H9 (cell line): ENCODE measurements around the gene ANK2. TPM values are rescaled to one million over a fixed set of nuclear protein-coding genes. Genes with fewer than 3 reads are reported as not detected.

Experiments used
- DNase-seq: peaks from one replicate; pipeline ENCODE4 v3.0.0-alpha.2; 2017
- H2AFZ ChIP-seq: one replicate; pipeline ENCODE4 v1.6.1; 2013; ENCODE audit warnings: mild to moderate bottlenecking, low read length, control low read depth, moderate library complexity
- H2AK5ac ChIP-seq: 2 replicates; pipeline ENCODE4 v1.6.1; 2013; ENCODE audit warnings: low read length, control low read depth, mixed read lengths; ENCODE audit not compliant: insufficient read length
- H2BK120ac ChIP-seq: one replicate; pipeline ENCODE4 v1.6.1; 2013; ENCODE audit warnings: low read depth, mild to moderate bottlenecking, low read length, control low read depth, inconsistent platforms; ENCODE audit not compliant: poor library complexity, severe bottlenecking
- H2BK12ac ChIP-seq: 2 replicates; pipeline ENCODE4 v1.6.1; 2013; ENCODE audit warnings: low read length, control low read depth, mixed read lengths, low read depth; ENCODE audit not compliant: insufficient read length
- H2BK15ac ChIP-seq: 2 replicates; pipeline ENCODE4 v1.6.1; 2013; ENCODE audit warnings: low read depth, low read length, control low read depth
- H2BK20ac ChIP-seq: one replicate; pipeline ENCODE4 v1.6.1; 2013; ENCODE audit warnings: low read depth, mild to moderate bottlenecking, low read length, control low read depth, inconsistent platforms; ENCODE audit not compliant: poor library complexity, severe bottlenecking
- H2BK5ac ChIP-seq: 2 replicates; pipeline ENCODE4 v1.6.1; 2013; ENCODE audit warnings: low read length, control low read depth, mixed read lengths; ENCODE audit not compliant: insufficient read length
- H3K14ac ChIP-seq: 2 replicates; pipeline ENCODE4 v1.6.1; 2013; ENCODE audit warnings: low read length, control low read depth; ENCODE audit not compliant: insufficient read depth
- H3K18ac ChIP-seq: 2 replicates; pipeline ENCODE4 v1.6.1; 2013; ENCODE audit warnings: low read depth, mild to moderate bottlenecking, mixed read lengths, low read length, control low read depth; ENCODE audit not compliant: insufficient read length
- H3K23ac ChIP-seq: 2 replicates; pipeline ENCODE4 v1.6.1; 2013; ENCODE audit warnings: low read length, control low read depth, mixed read lengths, low read depth; ENCODE audit not compliant: insufficient read length
- H3K23me2 ChIP-seq: 2 replicates; pipeline ENCODE4 v1.6.1; 2013; ENCODE audit warnings: low read depth, mild to moderate bottlenecking, mixed read lengths, low read length, control low read depth; ENCODE audit not compliant: insufficient read length, poor library complexity, severe bottlenecking
- H3K27ac ChIP-seq: 2 replicates; pipeline ENCODE4 v1.5.1; 2013; ENCODE audit warnings: low read length, control low read depth, mixed read lengths, low read depth; ENCODE audit not compliant: insufficient read length
- H3K27me3 ChIP-seq: 2 replicates; pipeline ENCODE4 v1.6.1; 2013; ENCODE audit warnings: low read length, control low read depth, inconsistent platforms; ENCODE audit not compliant: insufficient read depth
- H3K4ac ChIP-seq: 2 replicates; pipeline ENCODE4 v1.6.1; 2013; ENCODE audit warnings: low read depth, mild to moderate bottlenecking, control low read depth, inconsistent platforms, low read length, moderate library complexity
- H3K4me1 ChIP-seq: 2 replicates; pipeline ENCODE4 v1.6.1; 2013; ENCODE audit warnings: low read length, control low read depth, inconsistent platforms; ENCODE audit not compliant: insufficient read depth
- H3K4me2 ChIP-seq: 2 replicates; pipeline ENCODE4 v1.6.1; 2013; ENCODE audit warnings: low read length, control low read depth, mixed read lengths; ENCODE audit not compliant: insufficient read length, insufficient read depth
- H3K56ac ChIP-seq: 2 replicates; pipeline ENCODE4 v1.6.1; 2013; ENCODE audit warnings: low read depth, mild to moderate bottlenecking, mixed read lengths, low read length, control low read depth; ENCODE audit not compliant: insufficient read length
- H3K79me1 ChIP-seq: 2 replicates; pipeline ENCODE4 v1.6.1; 2013; ENCODE audit warnings: low read depth, mild to moderate bottlenecking, moderate library complexity, low read length, control low read depth, inconsistent platforms; ENCODE audit not compliant: insufficient read depth, poor library complexity, severe bottlenecking
- H3K79me2 ChIP-seq: 2 replicates; pipeline ENCODE4 v1.6.1; 2013; ENCODE audit warnings: low read length, control low read depth, inconsistent platforms; ENCODE audit not compliant: insufficient read depth
- H3K9ac ChIP-seq: 2 replicates; pipeline ENCODE4 v1.6.1; 2013; ENCODE audit warnings: low read length, control low read depth, mixed read lengths; ENCODE audit not compliant: insufficient read length; ENCODE audit errors: extremely low read depth
- H3K9me3 ChIP-seq: one replicate; pipeline ENCODE4 v1.6.1; 2013; ENCODE audit warnings: low read depth, low read length, inconsistent platforms; ENCODE audit not compliant: control insufficient read depth
- H3T11ph ChIP-seq: one replicate; pipeline ENCODE4 v1.6.1; 2013; ENCODE audit warnings: mild to moderate bottlenecking, low read length, control low read depth, inconsistent platforms
- H4K20me1 ChIP-seq: one replicate; pipeline ENCODE4 v1.6.1; 2013; ENCODE audit not compliant: control insufficient read depth, insufficient read length, insufficient read depth
- H4K5ac ChIP-seq: 2 replicates; pipeline ENCODE4 v1.6.1; 2013; ENCODE audit warnings: low read depth, mild to moderate bottlenecking, mixed read lengths, low read length, control low read depth; ENCODE audit not compliant: insufficient read length
- H4K8ac ChIP-seq: replicated peaks from 2 replicates; pipeline ENCODE4 v1.6.1; 2013; ENCODE audit warnings: low read length, control low read depth, mixed read lengths, low read depth; ENCODE audit not compliant: insufficient read length
- H4K91ac ChIP-seq: 2 replicates; pipeline ENCODE4 v1.6.1; 2013; ENCODE audit warnings: low read depth, mild to moderate bottlenecking, moderate library complexity, mixed read lengths, low read length, control low read depth; ENCODE audit not compliant: insufficient read length
- H3K27ac Mint-ChIP-seq, 3 experiments: 2 replicates in 2 of 3; 3 replicates in 1 of 3; pipeline ENCODE4 v1.8.0; 2020 to 2021; ENCODE audit warnings: mixed read lengths in 3 of 3, mild to moderate bottlenecking in 1 of 3, moderate library complexity in 1 of 3
- H3K27me3 Mint-ChIP-seq: 2 replicates; pipeline ENCODE4 v1.8.0; 2021; ENCODE audit warnings: low read depth, mild to moderate bottlenecking, moderate library complexity, mixed read lengths
- H3K36me3 Mint-ChIP-seq, 3 experiments: 2 replicates in 2 of 3; 3 replicates in 1 of 3; pipeline ENCODE4 v1.8.0; 2020 to 2021; ENCODE audit warnings: low read depth in 3 of 3, mixed read lengths in 3 of 3; ENCODE audit not compliant: insufficient read depth in 1 of 3
- H3K4me1 Mint-ChIP-seq, 2 experiments: 2 replicates each; pipeline ENCODE4 v1.8.0; 2020; ENCODE audit warnings: mixed read lengths in 2 of 2
- H3K4me3 Mint-ChIP-seq, 2 experiments: 2 replicates in 1 of 2; 3 replicates in 1 of 2; pipeline ENCODE4 v1.8.0; 2020 to 2021; ENCODE audit warnings: mild to moderate bottlenecking in 2 of 2, mixed read lengths in 2 of 2, moderate library complexity in 1 of 2
- H3K9me3 Mint-ChIP-seq, 2 experiments: 2 replicates in 1 of 2; 3 replicates in 1 of 2; pipeline ENCODE4 v1.8.0; 2020; ENCODE audit warnings: mild to moderate bottlenecking in 2 of 2, mixed read lengths in 2 of 2, moderate library complexity in 1 of 2
- WGBS: extraction: QIAGEN DNeasy Blood & Tissue Kit; methylation state at CpG from one replicate; pipeline ENCODE4 v1.1.7; 2013; ENCODE audit warnings: missing lambda C conversion rate, low lambda C conversion rate, mixed read lengths; ENCODE audit not compliant: insufficient read length; ENCODE audit errors: extremely low coverage; 5-methylcytosine and 5-hydroxymethylcytosine counted together
- total RNA-seq: library from RNA; stranded (reverse); gene quantifications from 2 replicates; pipeline ENCODE4 v1.2.1, GENCODE V29; 2021
- TF ChIP-seq, protein P1 (sequence below): fragments of 200-600 bp; sonication (generic); conservative IDR thresholded peaks from 3 replicates; pipeline ENCODE4 v1.8.0; 2021; ENCODE audit warnings: antibody characterized with exemption, mild to moderate bottlenecking

The ANK2 gene
- total RNA-seq, 1 experiment from 2014 or later = 36.8 TPM

DNA sequence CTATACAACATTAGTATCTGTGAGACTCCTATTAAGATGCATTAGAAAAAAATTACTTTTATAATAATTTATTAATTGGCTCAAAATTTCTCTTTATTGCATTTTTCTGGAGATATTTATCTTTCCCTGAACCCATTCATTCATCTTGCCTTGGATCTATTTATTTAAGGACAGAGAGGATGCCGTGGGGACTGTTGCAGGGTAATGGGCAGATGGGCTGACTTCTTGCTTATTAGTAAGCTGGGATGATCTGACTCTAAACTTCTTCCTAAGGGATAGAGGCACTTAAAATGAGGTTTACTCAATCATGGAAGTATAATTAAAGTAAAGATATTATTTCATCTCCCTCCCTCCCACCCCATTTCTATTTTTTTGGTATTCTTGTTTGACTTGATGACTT lies 18.2 kb upstream of the ANK2 start:
- Histone ChIP-seq H2BK120ac (no peak overlapping the region), H4K5ac (no peak overlapping the region), H3K4me2 (no peak overlapping the region), H3K23ac (no peak overlapping the region), H3K18ac (no peak overlapping the region), H2AK5ac (no peak overlapping the region), H3K79me2 (no peaks in the 10 kb centered on the region), H3T11ph (no peak overlapping the region), H2AFZ (no peak overlapping the region), H3K23me2 (no peaks in the 10 kb centered on the region), H3K9ac (no peak overlapping the region), H2BK5ac (no peak overlapping the region), H3K27ac (no peak overlapping the region), H3K56ac (no peak overlapping the region), H3K4me1 (peaks cover 2% of the 10 kb centered on the region), H3K14ac (no peak overlapping the region), H3K4ac (no peak overlapping the region), H2BK15ac (no peak overlapping the region), H3K9me3 (no peaks in the 10 kb centered on the region), H3K27me3 (no peaks in the 10 kb centered on the region), H2BK20ac (no peak overlapping the region), H4K8ac (no peak overlapping the region), H4K20me1 (no peaks in the 10 kb centered on the region), H2BK12ac (no peak overlapping the region), H4K91ac (no peak overlapping the region), H3K79me1 (no peaks in the 10 kb centered on the region)
- WGBS = no CpG with 5 or more reads among the region's 1 CpG
- Mint-ChIP-seq H3K27me3 (no peaks in the 10 kb centered on the region), H3K4me3 (no peak overlapping the region), H3K9me3 (no peaks in the 10 kb centered on the region), H3K4me1 (peaks cover 16 to 33% of the 10 kb centered on the region in 2 experiments), H3K27ac (no peak overlapping the region), H3K36me3 (no peaks in the 10 kb centered on the region)
- TF ChIP-seq, protein P1, sequence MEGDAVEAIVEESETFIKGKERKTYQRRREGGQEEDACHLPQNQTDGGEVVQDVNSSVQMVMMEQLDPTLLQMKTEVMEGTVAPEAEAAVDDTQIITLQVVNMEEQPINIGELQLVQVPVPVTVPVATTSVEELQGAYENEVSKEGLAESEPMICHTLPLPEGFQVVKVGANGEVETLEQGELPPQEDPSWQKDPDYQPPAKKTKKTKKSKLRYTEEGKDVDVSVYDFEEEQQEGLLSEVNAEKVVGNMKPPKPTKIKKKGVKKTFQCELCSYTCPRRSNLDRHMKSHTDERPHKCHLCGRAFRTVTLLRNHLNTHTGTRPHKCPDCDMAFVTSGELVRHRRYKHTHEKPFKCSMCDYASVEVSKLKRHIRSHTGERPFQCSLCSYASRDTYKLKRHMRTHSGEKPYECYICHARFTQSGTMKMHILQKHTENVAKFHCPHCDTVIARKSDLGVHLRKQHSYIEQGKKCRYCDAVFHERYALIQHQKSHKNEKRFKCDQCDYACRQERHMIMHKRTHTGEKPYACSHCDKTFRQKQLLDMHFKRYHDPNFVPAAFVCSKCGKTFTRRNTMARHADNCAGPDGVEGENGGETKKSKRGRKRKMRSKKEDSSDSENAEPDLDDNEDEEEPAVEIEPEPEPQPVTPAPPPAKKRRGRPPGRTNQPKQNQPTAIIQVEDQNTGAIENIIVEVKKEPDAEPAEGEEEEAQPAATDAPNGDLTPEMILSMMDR = no peak
- DNase-seq = no peak
